K562 (cell line): ENCODE measurements around the gene MACROD2. TPM values are rescaled to one million over a fixed set of nuclear protein-coding genes. Genes with fewer than 3 reads are reported as not detected.

ENCODE experiments used
- BCL6 ChIP-seq: fragments of 250-450 bp; sonication (Bioruptor Pico); IDR thresholded peaks from 2 replicates; pipeline ENCODE4 v1.4.0; 2020
- CBFA2T2 ChIP-seq: fragments of 450-650 bp; conservative IDR thresholded peaks from 2 replicates; pipeline ENCODE4 v1.6.1; 2017; ENCODE audit warnings: mild to moderate bottlenecking
- CEBPB ChIP-seq: fragments of 450-650 bp; IDR thresholded peaks from 2 replicates; pipeline ENCODE4 v1.6.1; 2016; ENCODE audit warnings: missing genetic modification characterization, missing compliant biosample characterization
- ETS2 ChIP-seq: IDR thresholded peaks from 2 replicates; pipeline ENCODE4 v1.6.1; 2016; ENCODE audit warnings: borderline replicate concordance, missing genetic modification characterization, mild to moderate bottlenecking, moderate library complexity, missing compliant biosample characterization; ENCODE audit not compliant: poor library complexity, severe bottlenecking
- HNRNPUL1 ChIP-seq: fragments of 200-400 bp; formaldehyde crosslinking; IDR thresholded peaks from 2 replicates; pipeline ENCODE4 v1.6.1; 2017; ENCODE audit warnings: low read length
- MAZ ChIP-seq, 2 experiments: fragments of 450-650 bp in 1 of 2; sonication (generic) in 1 of 2; formaldehyde crosslinking; IDR thresholded peaks in 1 of 2; conservative IDR thresholded peaks in 1 of 2; 2 replicates each; pipeline versions ENCODE4 v1.4.0 to v1.5.0; 2020; ENCODE audit warnings: mild to moderate bottlenecking in 1 of 2, missing genetic modification reagents in 1 of 2
- OTX1 ChIP-seq: fragments of 450-650 bp; formaldehyde crosslinking; IDR thresholded peaks from 2 replicates; pipeline ENCODE4 v1.4.0; 2022; ENCODE audit warnings: mild to moderate bottlenecking
- RHOXF2B ChIP-seq: fragments of 250-450 bp; sonication (Bioruptor Pico); conservative IDR thresholded peaks from 2 replicates; pipeline ENCODE4 v1.5.1; 2021
- SIRT6 ChIP-seq: IDR thresholded peaks from one replicate; pipeline ENCODE4 v1.6.1; 2012; ENCODE audit warnings: low read depth, mild to moderate bottlenecking, control low read depth, inconsistent platforms, low read length, moderate library complexity
- SRSF3 ChIP-seq: fragments of 200-400 bp; formaldehyde crosslinking; IDR thresholded peaks from 2 replicates; pipeline ENCODE4 v1.6.1; 2016; ENCODE audit warnings: mild to moderate bottlenecking, low read length, moderate library complexity; ENCODE audit not compliant: insufficient read depth
- ZNF512 ChIP-seq: IDR thresholded peaks from 2 replicates; pipeline ENCODE4 v1.6.1; 2016; ENCODE audit warnings: missing genetic modification characterization, missing compliant biosample characterization
- polyA plus RNA-seq, 8 experiments: library from polyadenylated mRNA; depleted of rRNA in 4 of 8; stranded (reverse) in 5 of 8; unstranded in 3 of 8; fragments of >200 nt; fragmentation: Nextera tagmentation in 2 of 8; fragmentation: Illumina TruSeq in 1 of 8; extraction: Ambion mirVana in 2 of 8; extraction: Trizol in 1 of 8; gene quantifications; 2 replicates each; pipeline versions ENCODE4 v1.2.1 to v1.2.3, GENCODE V29; 2011 to 2014; ENCODE audit warnings: inconsistent platforms in 1 of 8, missing spikeins in 1 of 8
- total RNA-seq, 7 experiments: library from RNA; depleted of rRNA in 6 of 7; stranded (reverse); fragments of >200 nt in 6 of 7; fragmentation: Illumina TruSeq in 2 of 7; extraction: Trizol in 2 of 7; gene quantifications; 2 replicates each; pipeline versions ENCODE4 v1.2.1 to v1.2.3, GENCODE V29; 2011 to 2021; ENCODE audit warnings: low replicate concordance in 1 of 7
- TF ChIP-seq, protein P1 (sequence below), 2 experiments: fragments of 450-650 bp; IDR thresholded peaks; 2 replicates each; pipeline ENCODE4 v1.6.1; 2018; ENCODE audit warnings: mild to moderate bottlenecking in 2 of 2, low read depth in 1 of 2; ENCODE audit not compliant: partially characterized antibody in 2 of 2

The MACROD2 gene
- total and polyA plus RNA-seq, 9 of the 15 experiments (the other 6 are each of a cell fraction or from before 2014, with no cell fraction given), result not detected

DNA sequence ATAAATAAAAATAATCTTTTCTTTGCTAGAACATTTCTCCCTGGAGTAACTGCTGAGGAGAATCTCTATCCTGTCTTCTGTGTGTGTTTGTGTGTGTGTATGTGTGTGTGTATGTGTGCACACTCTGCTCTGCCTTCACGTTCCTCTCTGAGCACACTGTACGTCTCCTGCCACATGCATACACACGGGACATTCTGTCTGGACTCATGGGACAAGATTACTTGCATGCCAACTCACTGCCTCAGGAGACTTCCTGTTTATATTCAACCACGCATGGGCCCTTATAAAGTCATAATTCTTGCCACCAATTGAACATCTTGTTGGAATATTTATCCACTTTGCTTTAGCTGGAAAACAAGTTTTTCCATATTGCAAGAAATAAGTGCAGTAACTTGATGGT, 1647.4 kb downstream of the MACROD2 start (continued):
- TF ChIP-seq, protein P1, sequence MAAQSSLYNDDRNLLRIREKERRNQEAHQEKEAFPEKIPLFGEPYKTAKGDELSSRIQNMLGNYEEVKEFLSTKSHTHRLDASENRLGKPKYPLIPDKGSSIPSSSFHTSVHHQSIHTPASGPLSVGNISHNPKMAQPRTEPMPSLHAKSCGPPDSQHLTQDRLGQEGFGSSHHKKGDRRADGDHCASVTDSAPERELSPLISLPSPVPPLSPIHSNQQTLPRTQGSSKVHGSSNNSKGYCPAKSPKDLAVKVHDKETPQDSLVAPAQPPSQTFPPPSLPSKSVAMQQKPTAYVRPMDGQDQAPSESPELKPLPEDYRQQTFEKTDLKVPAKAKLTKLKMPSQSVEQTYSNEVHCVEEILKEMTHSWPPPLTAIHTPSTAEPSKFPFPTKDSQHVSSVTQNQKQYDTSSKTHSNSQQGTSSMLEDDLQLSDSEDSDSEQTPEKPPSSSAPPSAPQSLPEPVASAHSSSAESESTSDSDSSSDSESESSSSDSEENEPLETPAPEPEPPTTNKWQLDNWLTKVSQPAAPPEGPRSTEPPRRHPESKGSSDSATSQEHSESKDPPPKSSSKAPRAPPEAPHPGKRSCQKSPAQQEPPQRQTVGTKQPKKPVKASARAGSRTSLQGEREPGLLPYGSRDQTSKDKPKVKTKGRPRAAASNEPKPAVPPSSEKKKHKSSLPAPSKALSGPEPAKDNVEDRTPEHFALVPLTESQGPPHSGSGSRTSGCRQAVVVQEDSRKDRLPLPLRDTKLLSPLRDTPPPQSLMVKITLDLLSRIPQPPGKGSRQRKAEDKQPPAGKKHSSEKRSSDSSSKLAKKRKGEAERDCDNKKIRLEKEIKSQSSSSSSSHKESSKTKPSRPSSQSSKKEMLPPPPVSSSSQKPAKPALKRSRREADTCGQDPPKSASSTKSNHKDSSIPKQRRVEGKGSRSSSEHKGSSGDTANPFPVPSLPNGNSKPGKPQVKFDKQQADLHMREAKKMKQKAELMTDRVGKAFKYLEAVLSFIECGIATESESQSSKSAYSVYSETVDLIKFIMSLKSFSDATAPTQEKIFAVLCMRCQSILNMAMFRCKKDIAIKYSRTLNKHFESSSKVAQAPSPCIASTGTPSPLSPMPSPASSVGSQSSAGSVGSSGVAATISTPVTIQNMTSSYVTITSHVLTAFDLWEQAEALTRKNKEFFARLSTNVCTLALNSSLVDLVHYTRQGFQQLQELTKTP (IDR thresholded peaks at IDR 0.05; ENCODE audit: low read depth in 1 of 2, partially characterized antibody in 2 of 2), result no peak
- TF ChIP-seq RHOXF2B (CRISPR knock-in tag) (no peak), CEBPB (no peak), ZNF512 (tag) (no peak), MAZ (CRISPR knock-in tag; conservative IDR thresholded peaks at IDR 0.05 in 1 of 2, IDR thresholded peaks at IDR 0.05 in 1 of 2) (no peak), BCL6 (CRISPR knock-in tag) (no peak), OTX1 (no peak), SRSF3 (no peak), ETS2 (tag) (no peak), HNRNPUL1 (no peak), CBFA2T2 (no peak), SIRT6 (no peak)
- TF ChIP-seq, all 486 proteins: peak for 0
